ENCODE results near the gene MRPL16.
A peak's percentile ranks its signal among the peaks of the same experiment; 100 is the strongest.
"Not testable (repeated sequence)": the region's sequence is repeated elsewhere in the genome, so short reads cannot be mapped to it uniquely, and the experiment has no call there.

MRPL16 gene

GRCh38 chr11:59810189-59810910 is at the start of gene MRPL16:
Gene MRPL16, minus strand, starts transcription at chr11:59810778. Its CDS starts 120 bp downstream, at chr11:59810658.
- peak; percentile 79 for DNase-seq (ENCODE audit: low read depth, low spot score)

DNA sequence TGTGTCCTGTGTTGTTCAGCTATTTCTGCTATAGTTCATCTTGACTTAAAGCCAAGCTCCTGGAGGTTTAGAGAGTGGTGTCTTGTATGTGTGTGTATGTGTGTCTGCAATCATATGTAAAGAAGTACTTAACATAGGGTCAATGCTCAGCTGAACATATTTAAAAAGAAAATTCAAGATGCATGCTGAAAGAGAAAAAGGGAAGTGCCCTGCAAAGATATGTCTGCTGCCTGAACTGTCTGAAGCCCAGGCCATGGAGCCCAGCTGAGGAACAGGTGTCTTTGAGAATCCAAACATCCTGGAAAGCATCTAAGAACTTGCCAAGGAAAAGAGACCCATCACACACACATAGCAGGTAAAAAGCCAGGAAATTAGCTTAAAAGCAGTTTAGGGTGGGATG is 49.1 kb upstream of the MRPL16 start:
- no peak for DNase-seq (ENCODE audit: low read depth, low spot score)

DNA sequence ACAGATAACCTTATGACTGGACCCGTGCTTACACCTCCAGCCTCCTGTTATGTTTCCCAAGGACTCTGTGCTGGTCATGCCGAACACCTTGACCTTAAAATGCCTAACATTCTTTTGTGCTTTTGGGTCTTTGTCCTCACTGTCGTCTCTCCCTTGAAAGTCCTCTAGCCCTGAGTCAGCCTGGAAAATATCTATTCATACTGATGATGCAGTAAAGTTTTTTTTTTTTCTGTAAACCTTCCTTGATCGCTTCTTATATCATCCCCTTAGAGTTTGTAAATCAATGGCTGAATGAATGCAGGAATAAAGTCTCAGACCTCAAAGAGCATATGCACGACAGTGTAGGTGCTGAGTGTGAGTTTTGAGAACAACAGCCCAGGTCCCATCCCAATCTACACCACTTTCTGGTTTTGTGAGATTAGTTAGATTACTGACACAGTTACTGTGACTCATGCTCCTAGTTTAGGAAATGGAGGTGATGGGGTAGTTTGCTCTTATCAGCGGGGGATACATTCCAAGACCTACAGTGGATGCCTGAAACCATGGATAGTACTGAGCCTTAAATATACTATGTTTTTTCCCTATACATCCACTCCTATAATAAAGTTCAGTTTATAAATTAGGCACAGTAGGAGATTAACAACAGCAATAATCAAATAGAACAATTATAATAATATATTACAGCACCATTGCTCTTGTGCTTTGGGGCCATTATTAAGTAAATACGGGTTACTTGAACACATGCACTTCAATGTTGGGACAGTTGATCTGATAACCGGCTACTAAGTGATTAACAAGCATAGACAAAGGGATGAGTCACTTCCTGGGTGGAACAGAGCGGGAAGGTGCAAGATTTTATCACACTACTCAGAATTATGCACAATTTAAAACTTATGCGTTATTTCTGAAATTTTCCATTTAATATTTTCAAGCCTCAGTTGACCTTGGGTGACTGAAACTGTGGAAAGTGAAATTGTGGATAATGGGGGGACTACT is 47.2 kb upstream of the MRPL16 start:
- DNase-seq (ENCODE audit: low read depth, low spot score), result no peak

DNA sequence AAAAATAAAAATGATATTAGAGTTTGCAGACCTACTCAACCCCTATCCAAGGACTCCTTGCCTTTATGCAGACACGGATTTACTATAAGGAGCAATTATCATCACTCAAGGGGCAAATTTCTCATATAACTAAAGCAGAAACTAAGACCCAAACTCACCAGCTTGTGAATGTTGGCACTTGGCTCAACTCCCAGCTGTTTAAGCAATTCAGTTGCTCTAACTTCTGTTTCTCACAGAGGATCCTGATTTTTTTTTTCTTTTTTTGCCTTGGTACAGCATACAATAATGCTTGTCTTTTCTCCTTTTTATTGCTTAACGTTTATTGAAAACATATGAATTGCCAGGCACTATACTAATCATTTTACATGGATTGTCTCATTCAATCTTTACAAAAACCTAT is 44.3 kb upstream of the MRPL16 start:
- DNase-seq (ENCODE audit: low read depth, low spot score), result no peak

DNA sequence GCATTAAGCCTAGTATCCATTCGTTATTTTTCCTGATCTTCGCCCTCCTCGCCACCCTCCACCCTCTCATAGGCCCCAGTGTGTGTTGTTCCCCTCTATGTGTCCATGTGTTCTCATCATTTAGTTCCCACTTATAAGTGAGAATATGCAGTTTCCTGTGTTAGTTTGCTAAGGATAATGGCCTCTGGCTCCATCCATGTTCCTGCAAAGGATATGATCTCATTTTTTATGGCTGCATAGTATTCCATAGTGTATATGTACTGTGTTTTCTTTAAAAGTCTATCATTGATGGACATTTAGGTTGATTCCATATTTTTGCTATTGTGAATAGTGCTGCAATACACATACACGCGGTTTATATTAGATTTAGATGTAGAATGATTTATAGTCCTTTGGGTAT is 40.8 kb upstream of the MRPL16 start:
- not testable (repeated sequence) for DNase-seq (ENCODE audit: low read depth, low spot score)

GRCh38 chr11:59849551-59849950 is 39.0 kb upstream of the MRPL16 start:
- DNase-seq (ENCODE audit: low read depth, low spot score), result not testable (repeated sequence)

DNA sequence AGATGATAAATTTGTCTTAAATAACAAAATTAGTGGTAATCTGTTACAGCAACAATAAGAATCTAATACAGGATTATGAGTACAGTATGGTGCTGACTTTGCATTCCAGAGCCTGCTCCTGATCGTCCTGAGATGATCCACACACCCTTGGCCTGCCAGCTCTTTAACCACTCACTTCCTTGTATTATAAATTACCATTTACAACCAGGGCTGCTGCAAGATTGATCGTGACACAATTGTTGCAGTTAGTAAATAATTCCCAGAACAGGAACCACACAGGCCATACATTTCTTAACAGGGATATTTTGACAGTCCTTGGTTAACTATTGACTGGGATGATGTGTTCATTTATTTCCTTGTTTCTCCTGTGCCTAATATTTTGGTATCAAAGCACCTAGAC is 38.6 kb upstream of the MRPL16 start:
- DNase-seq (ENCODE audit: low read depth, low spot score), result no peak

DNA sequence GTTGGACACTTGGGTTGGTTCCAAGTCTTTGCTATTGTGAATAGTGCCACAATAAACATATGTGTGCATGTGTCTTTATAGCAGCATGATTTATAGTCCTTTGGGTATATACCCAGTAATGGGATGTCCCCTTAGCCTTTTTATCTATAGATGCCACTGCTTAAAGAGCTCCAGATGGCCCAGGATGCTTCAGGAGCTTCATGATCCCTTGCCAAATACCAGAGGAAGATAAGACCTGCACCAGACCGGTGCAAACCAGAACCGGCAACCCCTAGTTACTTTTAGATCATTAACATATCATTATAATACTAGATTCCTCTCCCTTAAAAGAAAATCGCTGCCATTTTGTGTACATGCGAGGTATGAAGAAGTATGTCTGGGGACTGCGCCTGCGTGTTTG is 37.9 kb upstream of the MRPL16 start:
- not testable (repeated sequence) for DNase-seq (ENCODE audit: low read depth, low spot score)

GRCh38 chr11:59847626-59848025 is 37.0 kb upstream of the MRPL16 start:
- DNase-seq (ENCODE audit: low read depth, low spot score), result no peak

DNA sequence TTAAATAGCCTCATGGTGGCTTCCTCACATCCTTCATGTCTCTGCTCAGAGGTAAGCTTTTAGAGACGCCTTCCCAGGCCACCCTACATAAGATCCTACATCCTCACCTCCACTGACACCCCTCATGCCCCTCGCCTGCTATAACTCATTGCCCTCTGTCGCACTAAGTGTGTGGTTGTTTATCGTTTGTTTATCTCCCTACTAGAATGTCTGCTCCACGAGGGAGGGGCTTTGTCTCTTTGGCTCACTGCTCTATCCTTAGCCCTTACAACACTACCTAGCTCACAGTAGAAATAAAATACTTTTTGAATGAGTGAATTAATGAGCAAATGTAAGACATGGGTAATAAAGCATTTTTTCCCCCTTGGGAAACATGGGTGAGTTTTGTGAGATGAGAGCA is 36.0 kb upstream of the MRPL16 start:
- DNase-seq (ENCODE audit: low read depth, low spot score), result no peak

DNA sequence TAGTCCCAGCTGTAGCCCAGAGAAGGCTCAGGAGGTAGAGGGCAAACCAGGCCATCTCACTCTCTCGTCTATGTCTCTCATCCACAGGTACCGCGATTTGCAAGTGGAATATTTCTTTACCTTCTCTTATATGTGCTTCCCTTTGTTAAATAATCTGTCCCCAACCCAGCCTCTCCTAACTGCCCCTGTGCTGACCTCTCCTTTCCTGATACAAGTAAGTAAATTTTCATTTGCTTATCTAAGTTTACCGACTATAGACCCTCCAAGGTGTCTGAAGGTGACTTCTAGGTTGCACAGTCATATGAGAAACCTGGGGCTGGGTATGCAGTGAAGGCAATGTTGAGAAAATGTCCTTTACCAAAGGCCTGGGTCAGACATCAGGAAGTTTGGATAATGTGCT is 34.8 kb upstream of the MRPL16 start, which contains the start of gene CBLIF:
Gene CBLIF (minus strand): TSS at position 101 of the 400 bp plus-strand sequence. CDS start 46 bp downstream, at position 55.
- no peak for DNase-seq (ENCODE audit: low read depth, low spot score)

- no peak for DNase-seq (ENCODE audit: low read depth, low spot score)
These were observed 31.7 kb upstream of the MRPL16 start for GRCh38 chr11:59842316-59842715.

- no peak for DNase-seq (ENCODE audit: low read depth, low spot score)
These were observed 30.9 kb upstream of the MRPL16 start for GRCh38 chr11:59841514-59841913.

DNA sequence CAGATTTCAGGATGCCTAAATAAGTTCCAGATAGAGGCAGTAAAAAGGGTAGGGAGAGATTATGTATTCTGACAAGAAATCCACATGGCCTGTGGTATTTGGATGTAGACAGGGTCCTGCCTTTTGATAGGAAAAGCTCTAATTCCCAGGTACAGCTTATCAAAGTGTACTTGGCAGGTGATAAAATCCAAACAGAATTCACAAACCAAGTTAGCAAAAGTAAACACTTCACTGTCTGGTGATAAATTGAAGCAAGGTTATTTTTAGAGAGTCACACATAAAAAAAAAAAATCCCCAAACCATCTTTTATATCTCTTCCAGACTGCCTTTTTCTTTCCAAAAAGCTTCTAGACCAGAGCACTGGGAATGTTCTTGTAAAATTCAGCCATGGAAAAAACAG is 29.0 kb upstream of the MRPL16 start:
- no peak for DNase-seq (ENCODE audit: low read depth, low spot score)

- no peak for DNase-seq (ENCODE audit: low read depth, low spot score)
These were observed 23.0 kb upstream of the MRPL16 start for GRCh38 chr11:59833602-59834001.

- no peak for DNase-seq (ENCODE audit: low read depth, low spot score)
These were observed 18.8 kb upstream of the MRPL16 start for GRCh38 chr11:59829358-59829757.

DNA sequence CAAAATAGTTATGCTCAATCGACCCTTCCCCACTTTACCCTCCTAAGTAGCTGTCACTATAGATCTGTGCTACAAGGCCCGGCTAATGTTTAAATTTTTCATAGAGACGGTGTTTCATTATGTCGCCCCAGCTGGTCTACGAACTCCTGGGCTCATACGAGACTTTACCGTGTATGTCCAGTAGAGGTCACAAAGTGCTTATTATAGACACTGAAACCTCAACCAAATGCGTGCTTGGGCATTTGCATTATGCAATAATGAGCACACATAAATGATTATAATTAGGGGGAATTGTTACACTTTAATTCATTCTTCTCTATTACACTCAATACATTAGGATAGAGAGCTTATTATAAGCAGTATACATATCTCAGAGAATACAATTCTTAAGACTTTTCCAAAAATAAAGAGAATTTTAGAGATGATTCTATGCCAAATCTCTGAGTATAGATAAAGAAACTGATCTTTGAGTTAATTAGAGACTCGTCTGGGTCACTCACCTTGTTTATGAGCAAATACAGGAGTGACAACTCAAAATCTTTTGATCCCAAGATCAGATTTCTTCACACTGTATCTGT is 12.5 kb upstream of the MRPL16 start:
- no peak for DNase-seq (ENCODE audit: low read depth, low spot score)

DNA sequence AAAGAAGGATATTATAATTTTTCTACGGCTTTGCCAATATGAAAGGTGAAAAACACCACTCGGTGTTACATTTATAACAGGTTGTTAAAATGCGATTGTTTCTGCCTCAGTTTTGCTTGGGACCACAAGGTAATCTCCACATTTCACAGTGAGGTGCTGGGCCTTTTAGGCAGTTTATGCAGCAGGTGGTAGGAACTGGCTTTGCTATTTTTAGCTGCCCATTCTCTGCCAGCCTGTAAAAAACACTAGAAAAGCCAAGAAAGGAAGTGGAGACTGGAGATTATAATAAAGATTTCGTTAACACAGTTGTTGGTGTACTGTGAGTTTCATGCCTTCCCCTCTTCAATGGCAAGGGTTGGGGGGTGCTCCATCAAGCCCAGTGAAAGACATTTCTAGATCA is 8.0 kb upstream of the MRPL16 start:
- no peak for DNase-seq (ENCODE audit: low read depth, low spot score)

DNA sequence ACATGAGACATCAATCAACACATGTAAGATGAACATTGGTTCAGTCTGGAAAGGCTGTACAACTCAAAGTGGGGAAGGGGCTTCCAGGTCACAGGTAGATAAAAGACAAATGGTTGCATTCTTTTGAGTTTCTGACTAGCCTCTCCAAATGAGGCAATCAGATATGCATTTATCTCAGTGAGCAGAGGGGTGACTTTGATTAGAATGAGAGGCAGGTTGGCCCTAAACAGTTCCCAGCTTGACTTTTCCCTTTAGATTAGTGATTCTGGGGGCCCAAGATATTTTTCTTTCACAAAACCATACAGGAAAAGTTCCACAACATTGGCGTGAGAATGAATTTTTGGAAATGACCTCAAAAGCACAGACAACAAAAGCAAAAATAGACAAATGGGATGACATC is 5.9 kb upstream of the MRPL16 start:
- not testable (repeated sequence) for DNase-seq (ENCODE audit: low read depth, low spot score)

- no peak for DNase-seq (ENCODE audit: low read depth, low spot score)
These were observed 5.2 kb upstream of the MRPL16 start for GRCh38 chr11:59815754-59816153.

DNA sequence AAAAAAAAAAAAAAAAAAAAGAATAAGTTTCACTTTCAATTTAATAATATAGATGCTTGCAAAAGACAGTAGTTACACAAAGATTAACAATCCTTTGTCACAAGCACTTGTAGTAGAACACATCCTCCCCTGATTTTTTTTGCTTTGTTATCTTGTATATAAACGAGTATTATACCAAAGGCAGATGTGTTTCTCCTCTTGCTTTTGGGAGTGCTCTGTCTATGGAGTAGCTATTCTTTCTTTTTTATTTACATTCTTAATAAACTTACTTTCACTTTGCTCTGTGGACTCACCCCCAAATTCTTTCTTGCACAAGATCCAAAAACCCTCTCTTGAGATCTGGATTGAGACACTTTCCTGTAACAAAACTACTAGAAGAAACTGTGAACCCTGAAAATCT is 3.4 kb upstream of the MRPL16 start:
- no peak for DNase-seq (ENCODE audit: low read depth, low spot score)

GRCh38 chr11:59813364-59813763 is 2.8 kb upstream of the MRPL16 start:
- no peak for DNase-seq (ENCODE audit: low read depth, low spot score)

Measured in activated CD4-positive, CD25-positive, alpha-beta regulatory T cell treated with anti-CD3 and anti-CD28 coated beads, Interleukin-2, amount 50 U/mL, for 16 hours (primary cell).